Measurements from ENCODE around the gene BCAS4.
A peak's percentile ranks its signal among the peaks of the same experiment; 100 is the strongest.

BCAS4 gene

GRCh38 chr20:50919567-50919966, 124.7 kb downstream of the BCAS4 start:
- peak; percentile 79 for DNase-seq

GRCh38 chr20:50920997-50921396, 126.1 kb downstream of the BCAS4 start:
- no peak for DNase-seq

DNA sequence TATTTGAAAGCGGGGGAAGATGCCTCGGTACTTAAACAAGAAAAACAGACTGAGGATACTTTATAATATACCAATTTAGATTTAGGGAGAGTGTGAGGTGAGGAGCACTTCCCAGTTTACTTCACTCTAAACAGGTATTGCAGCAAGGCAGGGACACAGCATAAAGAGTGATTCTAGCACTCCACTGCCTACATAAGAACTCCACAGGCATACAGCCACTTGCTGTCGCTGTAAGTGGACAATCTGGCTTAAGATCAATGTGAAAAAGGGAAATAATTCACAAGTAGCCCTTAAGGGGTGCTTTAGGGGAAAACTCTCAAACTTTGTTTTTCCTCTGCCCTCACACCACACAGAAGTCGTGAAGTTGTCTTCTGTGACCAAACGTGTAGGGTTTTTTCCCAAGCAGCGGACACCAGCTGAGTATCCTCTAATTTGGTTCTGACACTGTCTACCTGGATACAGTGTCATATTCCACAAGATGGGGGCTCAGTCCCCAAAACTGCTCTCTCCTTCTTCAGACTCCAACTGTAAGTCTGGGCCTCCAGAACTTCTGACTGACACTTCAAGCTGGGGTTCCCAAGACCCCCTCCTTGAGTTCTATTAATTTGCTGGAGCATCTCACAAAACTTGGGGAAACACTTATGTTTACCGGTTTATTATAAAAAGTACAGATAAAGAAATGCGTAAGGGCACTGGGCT, 127.1 kb downstream of the BCAS4 start:
- no peak for DNase-seq

- no peak for DNase-seq
These were observed 129.5 kb downstream of the BCAS4 start for GRCh38 chr20:50924261-50924920.

DNA sequence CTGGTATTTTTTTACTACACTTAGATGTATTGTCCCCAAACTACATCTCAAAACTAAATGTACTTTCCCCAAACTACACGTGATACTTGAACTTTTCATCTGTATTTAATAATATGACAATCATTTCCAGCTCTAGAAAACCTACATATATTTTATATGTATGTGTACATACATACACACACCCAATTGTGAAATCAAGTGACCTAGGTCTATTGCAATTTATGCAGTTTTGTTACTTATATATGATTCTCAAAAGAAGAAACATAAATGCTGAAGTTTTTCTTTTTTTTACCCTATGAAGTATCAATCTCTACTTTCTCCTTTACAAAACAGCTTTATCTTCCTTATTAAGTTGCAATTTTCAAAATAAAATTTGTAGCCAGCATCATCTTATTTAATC, 131.7 kb downstream of the BCAS4 start:
- DNase-seq = no peak

Measured in NCI-H226 (cell line).